Mucosa of descending colon (tissue), 3 donors: ENCODE measurements around the gene MFAP3. TPM values are rescaled to one million over a fixed set of nuclear protein-coding genes. Genes with fewer than 3 reads are reported as not detected.
A peak's percentile ranks its signal among the peaks of the same experiment; 100 is the strongest.

Experiments
- ATAC-seq: fragments of 200-7000 bp; cut with Tn5 transposase; one replicate; pipeline ENCODE4 v1.9.1; 2020; ENCODE audit warnings: mild to moderate bottlenecking, moderate library complexity
- DNase-seq, 3 donors: peaks; one replicate each; pipeline ENCODE4 v3.0.0-alpha.2; 2020
- H3K36me3 ChIP-seq: fragments of 200-600 bp; one replicate; pipeline ENCODE4 v1.8.0; 2021; ENCODE audit warnings: low read depth, mild to moderate bottlenecking
- H3K4me1 ChIP-seq: fragments of 200-600 bp; one replicate; pipeline ENCODE4 v1.8.0; 2021; ENCODE audit warnings: low read depth, mild to moderate bottlenecking
- H3K4me3 ChIP-seq: fragments of 200-600 bp; one replicate; pipeline ENCODE4 v1.8.0; 2021; ENCODE audit warnings: mild to moderate bottlenecking
- H3K9me3 ChIP-seq: fragments of 200-600 bp; one replicate; pipeline ENCODE4 v1.8.0; 2021; ENCODE audit warnings: mild to moderate bottlenecking
- CTCF ChIP-seq: fragments of 200-600 bp; IDR thresholded peaks from one replicate; pipeline ENCODE4 v1.8.0; 2022; ENCODE audit warnings: antibody characterized with exemption, mild to moderate bottlenecking
- intact Hi-C, 2 donors: fragments of 100-400 bp; cut with DNase I in 1 of 2; cut with micrococcal nuclease in 1 of 2; formaldehyde crosslinking; loops; one replicate each; pipeline versions ENCODE4 v1.11.0 to v1.11.1; 2022; cut with DNase I, micrococcal nuclease
- total RNA-seq, 3 donors: library from RNA; stranded (reverse); fragmentation: NEBNext Ultra II Directional in 2 of 3; extraction: Animal tissue kit (Norgen Biotek cat#: 25700) in 2 of 3; gene quantifications; one replicate each; pipeline versions ENCODE4 v1.2.1 to v1.2.4, GENCODE V29; 2021 to 2023
- donor health status: DM: no; HTN: no; CAD: no; lungs with moderate emphysema.
- donor health status: DM: no; HTN: no; CAD: no.
- donor health status: DM: no; HTN: yes; CAD: no.

Gene MFAP3
- total RNA-seq, 3 donors from 2014 or later, result 28.1 to 33.4 (median 31.5) TPM

- DNase-seq (no peak), ATAC-seq (no peak)
- no peaks in the 10 kb centered on the region for H3K9me3 ChIP-seq
- H3K36me3 ChIP-seq, result no peaks in the 10 kb centered on the region
- intact Hi-C loops, result no loop called here
- H3K4me3 ChIP-seq, result no peak overlapping the region
- TF ChIP-seq CTCF, result no peak
- H3K4me1 ChIP-seq, result no peaks in the 10 kb centered on the region
Observed at GRCh38 chr5:154000703-154001102, 38.1 kb upstream of the MFAP3 start.

- ATAC-seq, result peak; percentile 60
Observed at GRCh38 chr5:154002093-154002492, 36.7 kb upstream of the MFAP3 start.

GRCh38 chr5:154002511-154003020 is 36.2 kb upstream of the MFAP3 start:
- H3K4me1 ChIP-seq, result no peaks in the 10 kb centered on the region
- intact Hi-C loops, result no loop called here
- DNase-seq (no peak), ATAC-seq (no peak)
- no peaks in the 10 kb centered on the region for H3K9me3 ChIP-seq
- no peak overlapping the region for H3K4me3 ChIP-seq
- no peak for TF ChIP-seq CTCF
- no peaks in the 10 kb centered on the region for H3K36me3 ChIP-seq

More at GRCh38 chr5:154002093-154002492, 36.7 kb upstream of the MFAP3 start:
- Histone ChIP-seq H3K36me3 (no peaks in the 10 kb centered on the region), H3K4me1 (no peaks in the 10 kb centered on the region), H3K4me3 (no peak overlapping the region), H3K9me3 (no peaks in the 10 kb centered on the region)
- peak in 1 of 3 donors; percentile 6 for DNase-seq
- no peak for TF ChIP-seq CTCF
- intact Hi-C loops, result no loop called here

DNA sequence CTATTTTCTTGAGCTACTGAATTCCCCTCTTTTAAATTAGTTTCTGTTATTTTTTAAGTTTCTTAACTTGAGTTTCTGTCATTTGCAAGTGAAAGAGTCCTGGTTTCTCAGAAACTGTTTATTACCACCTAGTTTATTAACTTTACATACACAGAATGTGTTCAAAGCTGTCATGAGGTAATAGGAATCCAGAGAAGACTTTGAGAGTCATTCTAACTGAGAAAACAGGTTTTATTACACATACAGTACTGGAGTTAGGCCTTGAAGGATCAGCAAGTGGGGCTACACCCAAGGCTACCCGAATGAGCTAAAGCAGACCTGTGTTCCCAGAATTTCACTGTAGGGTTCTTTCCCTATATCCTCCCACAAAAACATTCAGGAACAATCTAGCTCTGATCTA is 33.1 kb upstream of the MFAP3 start:
- no peaks in the 10 kb centered on the region for H3K4me1 ChIP-seq
- ATAC-seq (no peak), DNase-seq (no peak)
- H3K9me3 ChIP-seq, result no peaks in the 10 kb centered on the region
- no peaks in the 10 kb centered on the region for H3K36me3 ChIP-seq
- H3K4me3 ChIP-seq, result no peak overlapping the region
- no peak for TF ChIP-seq CTCF
- intact Hi-C loops, result no loop called here

GRCh38 chr5:154010660-154011059 is 28.1 kb upstream of the MFAP3 start:
- H3K4me3 ChIP-seq, result no peak overlapping the region
- no peaks in the 10 kb centered on the region for H3K9me3 ChIP-seq
- no peak for DNase-seq
- intact Hi-C loops, result no loop called here
- no peak for ATAC-seq
- no peaks in the 10 kb centered on the region for H3K4me1 ChIP-seq
- no peaks in the 10 kb centered on the region for H3K36me3 ChIP-seq
- no peak for TF ChIP-seq CTCF
